ENCODE results near the gene PRKCI.
"Not testable (repeated sequence)": the region's sequence is repeated elsewhere in the genome, so short reads cannot be mapped to it uniquely, and the experiment has no call there.

The PRKCI gene

GRCh38 chr3:170259907-170260306, 37.7 kb downstream of the PRKCI start:
- H3K9me2 ChIP-seq (replicated peaks; ENCODE audit: control insufficient read depth, low read length), result no peaks in the 10 kb centered on the region
- TF ChIP-seq CTCF (IDR thresholded peaks at IDR 0.05; ENCODE audit: low read depth, low read length, poor library complexity, severe bottlenecking), result no peak
- TF ChIP-seq EZH2phosphoT487 (IDR thresholded peaks at IDR 0.05; ENCODE audit: borderline replicate concordance, low read length), result no peak
- H3K4me3 ChIP-seq (ENCODE audit: low read length), result no peak overlapping the region
- H3K4me2 ChIP-seq (ENCODE audit: low read length), result no peak overlapping the region
- H3K27ac ChIP-seq (ENCODE audit: low read depth, low read length), result no peak overlapping the region
- no peaks in the 10 kb centered on the region for H3K27me3 ChIP-seq (ENCODE audit: control insufficient read depth, low read length)
- H3K9me3 ChIP-seq (ENCODE audit: control insufficient read depth, insufficient read depth, low read length), result no peaks in the 10 kb centered on the region; the same call in 1 of the 2 replicates
- peaks cover 3% of the 10 kb centered on the region; the same call in 1 of the 2 replicates for H3K79me2 ChIP-seq (ENCODE audit: control insufficient read depth, low read length)
- H4K20me1 ChIP-seq (ENCODE audit: control insufficient read depth, insufficient read depth, low read depth, low read length), result no peaks in the 10 kb centered on the region
- H3F3A ChIP-seq (ENCODE audit: control insufficient read depth, insufficient read depth), result no peaks in the 10 kb centered on the region; the same call in 1 of the 2 replicates
- H3K36me3 ChIP-seq (ENCODE audit: control insufficient read depth, low read length), result peaks cover 4% of the 10 kb centered on the region; the same call in 1 of the 2 replicates
- H3K4me1 ChIP-seq (ENCODE audit: control insufficient read depth, low read length), result peaks cover 20% of the 10 kb centered on the region

- no peaks in the 10 kb centered on the region for H3F3A ChIP-seq (ENCODE audit: control insufficient read depth, insufficient read depth)
- no peaks in the 10 kb centered on the region for H3K4me1 ChIP-seq (ENCODE audit: control insufficient read depth, low read length)
- no peaks in the 10 kb centered on the region for H3K9me2 ChIP-seq (replicated peaks; ENCODE audit: control insufficient read depth, low read length)
- H3K27ac ChIP-seq (ENCODE audit: low read depth, low read length), result no peak overlapping the region
- no peaks in the 10 kb centered on the region for H3K9me3 ChIP-seq (ENCODE audit: control insufficient read depth, insufficient read depth, low read length)
- H3K27me3 ChIP-seq (ENCODE audit: control insufficient read depth, low read length), result no peaks in the 10 kb centered on the region
- no peak overlapping the region for H3K4me3 ChIP-seq (ENCODE audit: low read length)
- TF ChIP-seq EZH2phosphoT487 (IDR thresholded peaks at IDR 0.05; ENCODE audit: borderline replicate concordance, low read length) (no peak), CTCF (IDR thresholded peaks at IDR 0.05; ENCODE audit: low read depth, low read length, poor library complexity, severe bottlenecking) (no peak)
- H3K79me2 ChIP-seq (ENCODE audit: control insufficient read depth, low read length), result no peaks in the 10 kb centered on the region
- H3K4me2 ChIP-seq (ENCODE audit: low read length), result no peak overlapping the region
- H4K20me1 ChIP-seq (ENCODE audit: control insufficient read depth, insufficient read depth, low read depth, low read length), result no peaks in the 10 kb centered on the region
- H3K36me3 ChIP-seq (ENCODE audit: control insufficient read depth, low read length), result peaks cover 10% of the 10 kb centered on the region
Measured at GRCh38 chr3:170267793-170268192, 45.6 kb downstream of the PRKCI start.

GRCh38 chr3:170269673-170270254, 47.5 kb downstream of the PRKCI start:
- H3K4me1 ChIP-seq (ENCODE audit: control insufficient read depth, low read length); H4K20me1 ChIP-seq (ENCODE audit: control insufficient read depth, insufficient read depth, low read depth, low read length); H3K9me3 ChIP-seq (ENCODE audit: control insufficient read depth, insufficient read depth, low read length); H3K36me3 ChIP-seq (ENCODE audit: control insufficient read depth, low read length); H3K9me2 ChIP-seq (replicated peaks; ENCODE audit: control insufficient read depth, low read length); H3K27me3 ChIP-seq (ENCODE audit: control insufficient read depth, low read length); H3F3A ChIP-seq (ENCODE audit: control insufficient read depth, insufficient read depth); H3K4me2 ChIP-seq (ENCODE audit: low read length); H3K4me3 ChIP-seq (ENCODE audit: low read length); H3K27ac ChIP-seq (ENCODE audit: low read depth, low read length); H3K79me2 ChIP-seq (ENCODE audit: control insufficient read depth, low read length): not testable (repeated sequence)

GRCh38 chr3:170270282-170270881, 48.2 kb downstream of the PRKCI start:
- Histone ChIP-seq H3K79me2 (ENCODE audit: control insufficient read depth, low read length) (no peaks in the 10 kb centered on the region), H3F3A (ENCODE audit: control insufficient read depth, insufficient read depth) (0 out of 2 replicates have a peak, but pooled peaks cover 3% of the 10 kb centered on the region), H4K20me1 (ENCODE audit: control insufficient read depth, insufficient read depth, low read depth, low read length) (no peaks in the 10 kb centered on the region), H3K4me2 (ENCODE audit: low read length) (no peak overlapping the region), H3K9me3 (ENCODE audit: control insufficient read depth, insufficient read depth, low read length) (no peaks in the 10 kb centered on the region), H3K27me3 (ENCODE audit: control insufficient read depth, low read length) (no peaks in the 10 kb centered on the region), H3K27ac (ENCODE audit: low read depth, low read length) (no peak overlapping the region), H3K4me3 (ENCODE audit: low read length) (no peak overlapping the region), H3K9me2 (replicated peaks; ENCODE audit: control insufficient read depth, low read length) (no peaks in the 10 kb centered on the region), H3K36me3 (ENCODE audit: control insufficient read depth, low read length) (peaks cover 10% of the 10 kb centered on the region), H3K4me1 (ENCODE audit: control insufficient read depth, low read length) (no peaks in the 10 kb centered on the region)
- TF ChIP-seq EZH2phosphoT487 (IDR thresholded peaks at IDR 0.05; ENCODE audit: borderline replicate concordance, low read length), result no peak
- TF ChIP-seq CTCF (IDR thresholded peaks at IDR 0.05; ENCODE audit: low read depth, low read length, poor library complexity, severe bottlenecking), result no peak
